Muscle of arm (tissue), 12 donors: ENCODE measurements around the gene FAM234B. TPM values are rescaled to one million over a fixed set of nuclear protein-coding genes. Genes with fewer than 3 reads are reported as not detected.
A peak's percentile ranks its signal among the peaks of the same experiment; 100 is the strongest.

Experiments
- DNase-seq: peaks from one replicate; pipeline ENCODE4 v3.0.0-alpha.2; 2013
- polyA plus RNA-seq, 12 donors: library from polyadenylated mRNA; unstranded; fragments of 120-200 nt; gene quantifications; one replicate each; pipeline ENCODE4 v1.2.1, GENCODE V29; 2013; ENCODE audit not compliant: insufficient read length in 12 of 12

FAM234B gene
- polyA plus RNA-seq, 12 donors: 3.1 to 8.2 (median 5.0) TPM; not detected in 1

- no peak for DNase-seq
These were observed 44.3 kb downstream of the FAM234B start for GRCh38 chr12:13088496-13088895.

- no peak for DNase-seq
These were observed 45.9 kb downstream of the FAM234B start for GRCh38 chr12:13090054-13090453.

- DNase-seq: no peak
These were observed 47.7 kb downstream of the FAM234B start for GRCh38 chr12:13091832-13092231.

- DNase-seq: no peak
These were observed 49.1 kb downstream of the FAM234B start for GRCh38 chr12:13093191-13093847.

- DNase-seq: no peak
These were observed 49.7 kb downstream of the FAM234B start for GRCh38 chr12:13093848-13094220.

- no peak for DNase-seq
These were observed 50.2 kb downstream of the FAM234B start for GRCh38 chr12:13094367-13094766.

- DNase-seq: no peak
These were observed 51.2 kb downstream of the FAM234B start for GRCh38 chr12:13095266-13095995.

GRCh38 chr12:13097491-13098011 is 53.4 kb downstream of the FAM234B start:
- DNase-seq: peak; percentile 85

- DNase-seq: peak; percentile 34
These were observed 55.1 kb downstream of the FAM234B start for GRCh38 chr12:13099066-13099843.

- no peak for DNase-seq
These were observed 55.8 kb downstream of the FAM234B start for GRCh38 chr12:13099844-13100604.

GRCh38 chr12:13100605-13100881 is 56.4 kb downstream of the FAM234B start:
- no peak for DNase-seq

- peak; percentile 88 for DNase-seq
These were observed 56.9 kb downstream of the FAM234B start for GRCh38 chr12:13100882-13101769.

GRCh38 chr12:13101821-13102375 is 57.7 kb downstream of the FAM234B start:
- no peak for DNase-seq

GRCh38 chr12:13102461-13103195 is 58.4 kb downstream of the FAM234B start:
- DNase-seq: no peak

- DNase-seq: no peak
These were observed 59.3 kb downstream of the FAM234B start, which contains the start of gene GSG1 for GRCh38 chr12:13103391-13104033. TSS of gene GSG1 (minus strand) at chr12:13103667. CDS start at chr12:13103512, 155 bp downstream.

- no peak for DNase-seq
These were observed 60.2 kb downstream of the FAM234B start for GRCh38 chr12:13104409-13104808.

- DNase-seq: no peak
These were observed 61.6 kb downstream of the FAM234B start for GRCh38 chr12:13105781-13106180.

GRCh38 chr12:13106666-13107065 is 62.5 kb downstream of the FAM234B start:
- DNase-seq: no peak

GRCh38 chr12:13112968-13113367 is 68.8 kb downstream of the FAM234B start:
- no peak for DNase-seq
